Uterus (tissue), 4 donors: ENCODE measurements around the gene KRT4. TPM values are rescaled to one million over a fixed set of nuclear protein-coding genes. Genes with fewer than 3 reads are reported as not detected.

Experiments used
- DNase-seq, 2 donors: peaks; one replicate each; pipeline ENCODE4 v3.0.0-alpha.2; 2019 to 2020
- H3K27ac ChIP-seq, 2 donors: fragments of 200-600 bp; sonication (generic); 1 replicate in 1 of 2; 2 replicates in 1 of 2; pipeline ENCODE4 v1.5.1; 2016 to 2018
- H3K27me3 ChIP-seq, 2 donors: fragments of 200-600 bp; sonication (generic); one replicate each; pipeline ENCODE4 v1.5.1; 2018 to 2019; ENCODE audit warnings: control low read depth in 1 of 2
- H3K36me3 ChIP-seq, 2 donors: fragments of 200-600 bp; sonication (generic); one replicate each; pipeline ENCODE4 v1.5.1; 2019; ENCODE audit warnings: control low read depth in 1 of 2
- H3K4me1 ChIP-seq, 2 donors: fragments of 200-600 bp; sonication (generic); one replicate each; pipeline ENCODE4 v1.5.1; 2018 to 2019; ENCODE audit warnings: control low read depth in 1 of 2
- H3K4me3 ChIP-seq, 2 donors: fragments of 200-600 bp; sonication (generic); 1 replicate in 1 of 2; 2 replicates in 1 of 2; pipeline ENCODE4 v1.5.1; 2018 to 2019; ENCODE audit warnings: mild to moderate bottlenecking in 1 of 2
- H3K9me3 ChIP-seq, 2 donors: fragments of 200-600 bp; sonication (generic); one replicate each; pipeline ENCODE4 v1.5.1; 2019; ENCODE audit warnings: control low read depth in 1 of 2
- CTCF ChIP-seq, 4 experiments: fragments of 200-600 bp in 2 of 4; fragments of 450-650 bp in 2 of 4; sonication (generic) in 2 of 4; IDR thresholded peaks; one replicate each; pipeline ENCODE4 v1.5.1; 2016 to 2019; ENCODE audit warnings: antibody characterized with exemption in 4 of 4, mild to moderate bottlenecking in 2 of 4, moderate library complexity in 1 of 4
- POLR2A ChIP-seq, 2 donors: fragments of 450-650 bp; IDR thresholded peaks; one replicate each; pipeline ENCODE4 v1.6.1; 2016; ENCODE audit warnings: antibody characterized with exemption in 2 of 2, mild to moderate bottlenecking in 1 of 2, moderate library complexity in 1 of 2
- intact Hi-C: fragments of 100-400 bp; cut with DNase I; formaldehyde crosslinking; loops from one replicate; pipeline ENCODE4 v1.15.1; 2023; ENCODE audit warnings: low total_unique reads
- total RNA-seq, 4 donors: library from RNA; depleted of rRNA in 3 of 4; stranded (reverse); fragments of >200 nt in 3 of 4; gene quantifications; one replicate each; pipeline versions ENCODE4 v1.1.0 to v1.2.4, GENCODE V29; 2014 to 2023
- donor health status: DM: yes; HTN: yes; CAD: no.

The KRT4 gene
- total RNA-seq, 4 donors from 2014 or later, result not detected

GRCh38 chr12:52838609-52839435, 24.9 kb upstream of the KRT4 start:
- TF ChIP-seq CTCF (IDR thresholded peaks at IDR 0.05), result no peak
- no peak for TF ChIP-seq POLR2A (IDR thresholded peaks at IDR 0.05)
- H3K36me3 ChIP-seq, result no peaks in the 10 kb centered on the region
- intact Hi-C loops, result no loop called here

GRCh38 chr12:52837781-52838608, 24.1 kb upstream of the KRT4 start:
- no peak for DNase-seq
- no peak for TF ChIP-seq POLR2A (IDR thresholded peaks at IDR 0.05)
- no peak overlapping the region for H3K4me3 ChIP-seq
- intact Hi-C loops, result no loop called here
- no peaks in the 10 kb centered on the region for H3K27me3 ChIP-seq
- H3K9me3 ChIP-seq, result no peaks in the 10 kb centered on the region
- no peak overlapping the region for H3K27ac ChIP-seq
- H3K4me1 ChIP-seq, result no peaks in the 10 kb centered on the region
- H3K36me3 ChIP-seq, result no peaks in the 10 kb centered on the region

More at GRCh38 chr12:52838609-52839435, 24.9 kb upstream of the KRT4 start:
- Histone ChIP-seq H3K27me3 (no peaks in the 10 kb centered on the region), H3K4me1 (no peaks in the 10 kb centered on the region), H3K4me3 (no peak overlapping the region), H3K9me3 (no peaks in the 10 kb centered on the region), H3K27ac (no peak overlapping the region)
- DNase-seq, result no peak

- H3K27me3 ChIP-seq, result no peaks in the 10 kb centered on the region
Measured at GRCh38 chr12:52837413-52837741, 23.5 kb upstream of the KRT4 start.

GRCh38 chr12:52836491-52837412, 22.8 kb upstream of the KRT4 start:
- TF ChIP-seq CTCF (IDR thresholded peaks at IDR 0.05), result no peak
- TF ChIP-seq POLR2A (IDR thresholded peaks at IDR 0.05), result no peak
- no peak for DNase-seq
- H3K27ac ChIP-seq, result no peak overlapping the region
- no peaks in the 10 kb centered on the region for H3K4me1 ChIP-seq
- H3K27me3 ChIP-seq, result no peaks in the 10 kb centered on the region
- H3K4me3 ChIP-seq, result no peak overlapping the region
- H3K36me3 ChIP-seq, result no peaks in the 10 kb centered on the region
- intact Hi-C loops, result no loop called here
- no peaks in the 10 kb centered on the region for H3K9me3 ChIP-seq

More at GRCh38 chr12:52837413-52837741, 23.5 kb upstream of the KRT4 start:
- DNase-seq, result no peak
- no peak overlapping the region for H3K4me3 ChIP-seq
- H3K27ac ChIP-seq, result no peak overlapping the region
- H3K9me3 ChIP-seq, result no peaks in the 10 kb centered on the region
- intact Hi-C loops, result no loop called here
- TF ChIP-seq POLR2A (IDR thresholded peaks at IDR 0.05) (no peak), CTCF (IDR thresholded peaks at IDR 0.05) (no peak)
- no peaks in the 10 kb centered on the region for H3K36me3 ChIP-seq
- H3K4me1 ChIP-seq, result no peaks in the 10 kb centered on the region

GRCh38 chr12:52836042-52836466, 22.1 kb upstream of the KRT4 start:
- H3K9me3 ChIP-seq, result no peaks in the 10 kb centered on the region
- TF ChIP-seq CTCF (IDR thresholded peaks at IDR 0.05), result no peak
- no peak for TF ChIP-seq POLR2A (IDR thresholded peaks at IDR 0.05)
- no peak for DNase-seq
- no peaks in the 10 kb centered on the region for H3K4me1 ChIP-seq
- no peaks in the 10 kb centered on the region for H3K27me3 ChIP-seq
- H3K27ac ChIP-seq, result no peak overlapping the region
- intact Hi-C loops, result no loop called here
- H3K36me3 ChIP-seq, result no peaks in the 10 kb centered on the region
- no peak overlapping the region for H3K4me3 ChIP-seq
